Erythroblast (primary cell): Measurements from ENCODE around the gene PTMS.
"Not testable (repeated sequence)": the region's sequence is repeated elsewhere in the genome, so short reads cannot be mapped to it uniquely, and the experiment has no call there.

ENCODE experiments used
- DNase-seq, 2 experiments: peaks; one replicate each; lab custom pipeline; 2025; lab: John Stamatoyannopoulos, UW
- GATA1 ChIP-seq: IDR thresholded peaks from 2 replicates; pipeline ENCODE4 v1.6.1; 2011; ENCODE audit warnings: low read depth, mild to moderate bottlenecking, control low read depth, low read length, moderate library complexity
- POLR2A ChIP-seq: IDR thresholded peaks from 2 replicates; pipeline ENCODE4 v1.6.1; 2011; ENCODE audit warnings: mild to moderate bottlenecking, low read length

PTMS gene

GRCh38 chr12:6742834-6743233, 23.3 kb upstream of the PTMS start:
- no peak for TF ChIP-seq GATA1
- no peak for TF ChIP-seq POLR2A
- no peak for DNase-seq

- DNase-seq, result not testable (repeated sequence)
These were observed 22.9 kb upstream of the PTMS start for GRCh38 chr12:6743300-6743699.

- no peak for DNase-seq
- TF ChIP-seq GATA1, result no peak
- no peak for TF ChIP-seq POLR2A
These were observed 20.2 kb upstream of the PTMS start for GRCh38 chr12:6745741-6746525.

DNA sequence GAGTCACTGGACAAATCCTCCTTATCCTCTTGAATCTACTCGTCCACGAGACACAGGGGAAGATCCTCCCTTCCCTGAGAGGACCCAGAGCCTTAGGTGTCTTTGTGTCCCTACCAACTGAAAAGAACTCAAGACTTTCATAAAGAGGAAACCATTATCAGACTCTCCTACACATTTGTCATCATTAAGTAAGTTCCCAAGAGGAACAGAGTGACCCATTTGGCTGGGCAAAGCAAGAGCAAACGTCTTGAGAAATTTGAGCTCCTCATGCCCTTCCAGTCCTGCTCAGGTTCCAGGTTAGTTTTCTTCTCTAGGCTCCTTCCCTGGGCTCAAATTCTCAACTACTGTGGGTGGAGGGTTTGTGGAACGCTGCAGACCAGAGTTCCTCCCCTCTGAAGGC, 18.9 kb upstream of the PTMS start:
- no peak for DNase-seq
- no peak for TF ChIP-seq GATA1
- TF ChIP-seq POLR2A, result no peak

GRCh38 chr12:6748761-6749160, 17.4 kb upstream of the PTMS start:
- no peak for TF ChIP-seq GATA1
- no peak for DNase-seq

- TF ChIP-seq GATA1 (no peak), POLR2A (no peak)
- no peak for DNase-seq
These were observed 15.7 kb upstream of the PTMS start for GRCh38 chr12:6750506-6750905.

DNA sequence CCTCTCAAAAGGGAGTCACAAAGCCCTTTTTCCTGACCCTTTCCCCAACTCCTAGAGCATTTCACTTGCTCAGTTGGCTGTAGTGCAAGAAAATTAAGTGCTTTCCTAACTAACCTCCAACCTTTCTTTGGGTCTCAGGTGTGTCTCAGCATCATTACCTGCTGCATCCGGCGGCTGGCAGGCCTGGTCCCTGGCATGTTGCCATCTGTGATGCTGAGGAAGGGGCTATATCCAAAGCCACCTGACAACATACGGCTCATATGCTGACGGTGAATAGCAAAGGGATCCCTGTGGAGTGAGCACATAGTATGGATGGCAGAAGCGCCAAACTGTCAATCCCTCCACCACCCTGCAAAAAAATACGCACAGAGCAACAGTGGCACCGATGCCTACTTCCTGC, 14.4 kb upstream of the PTMS start:
- TF ChIP-seq POLR2A, result no peak
- TF ChIP-seq GATA1, result no peak
- DNase-seq, result no peak

GRCh38 chr12:6752167-6752920, 13.8 kb upstream of the PTMS start:
- no peak for TF ChIP-seq POLR2A
- no peak for TF ChIP-seq GATA1
- peak; percentile 71 to 82 for DNase-seq

- TF ChIP-seq GATA1 (no peak), POLR2A (peak; percentile 93)
- peak; percentile 98 to 99 for DNase-seq
These were observed 13.0 kb upstream of the PTMS start, which contains the start of gene MLF2 for GRCh38 chr12:6752921-6753771. TSS of gene MLF2 (minus strand) at chr12:6753141. CDS start at chr12:6752334, 807 bp downstream.

GRCh38 chr12:6753772-6754356, 12.3 kb upstream of the PTMS start:
- TF ChIP-seq POLR2A (no peak), GATA1 (no peak)
- DNase-seq, result no peak

DNA sequence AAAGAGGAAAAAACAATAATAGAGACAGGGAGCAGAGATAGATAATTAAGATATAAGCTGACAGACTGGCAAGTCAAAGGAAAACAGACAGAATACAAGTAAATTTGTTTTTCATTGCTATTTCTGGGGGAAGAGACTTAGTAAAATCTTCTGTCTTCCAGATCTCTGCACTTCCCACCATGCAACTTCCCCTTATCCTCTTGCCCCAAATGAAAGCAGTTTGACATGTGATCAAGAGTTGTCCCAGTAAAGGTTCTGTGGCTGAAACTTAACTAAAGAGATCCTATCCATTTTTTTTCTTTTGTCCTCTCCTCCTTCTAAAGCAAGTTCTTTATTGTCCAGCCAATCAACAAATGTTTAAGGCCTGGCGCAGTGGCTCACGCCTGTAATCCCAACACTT, 11.8 kb upstream of the PTMS start:
- no peak for TF ChIP-seq POLR2A
- no peak for TF ChIP-seq GATA1
- no peak for DNase-seq

GRCh38 chr12:6757028-6757690, 9.0 kb upstream of the PTMS start:
- TF ChIP-seq GATA1 (no peak), POLR2A (no peak)
- peak; percentile 32 to 43 for DNase-seq
